ENCODE results near the gene APOBEC3H. TPM values are rescaled to one million over a fixed set of nuclear protein-coding genes. Genes with fewer than 3 reads are reported as not detected.

The APOBEC3H gene
- total and polyA plus RNA-seq, 9 of the 15 experiments (the other 6 are each of a cell fraction or from before 2014, with no cell fraction given) = 0.10 to 0.21 TPM; not detected in 7

DNA sequence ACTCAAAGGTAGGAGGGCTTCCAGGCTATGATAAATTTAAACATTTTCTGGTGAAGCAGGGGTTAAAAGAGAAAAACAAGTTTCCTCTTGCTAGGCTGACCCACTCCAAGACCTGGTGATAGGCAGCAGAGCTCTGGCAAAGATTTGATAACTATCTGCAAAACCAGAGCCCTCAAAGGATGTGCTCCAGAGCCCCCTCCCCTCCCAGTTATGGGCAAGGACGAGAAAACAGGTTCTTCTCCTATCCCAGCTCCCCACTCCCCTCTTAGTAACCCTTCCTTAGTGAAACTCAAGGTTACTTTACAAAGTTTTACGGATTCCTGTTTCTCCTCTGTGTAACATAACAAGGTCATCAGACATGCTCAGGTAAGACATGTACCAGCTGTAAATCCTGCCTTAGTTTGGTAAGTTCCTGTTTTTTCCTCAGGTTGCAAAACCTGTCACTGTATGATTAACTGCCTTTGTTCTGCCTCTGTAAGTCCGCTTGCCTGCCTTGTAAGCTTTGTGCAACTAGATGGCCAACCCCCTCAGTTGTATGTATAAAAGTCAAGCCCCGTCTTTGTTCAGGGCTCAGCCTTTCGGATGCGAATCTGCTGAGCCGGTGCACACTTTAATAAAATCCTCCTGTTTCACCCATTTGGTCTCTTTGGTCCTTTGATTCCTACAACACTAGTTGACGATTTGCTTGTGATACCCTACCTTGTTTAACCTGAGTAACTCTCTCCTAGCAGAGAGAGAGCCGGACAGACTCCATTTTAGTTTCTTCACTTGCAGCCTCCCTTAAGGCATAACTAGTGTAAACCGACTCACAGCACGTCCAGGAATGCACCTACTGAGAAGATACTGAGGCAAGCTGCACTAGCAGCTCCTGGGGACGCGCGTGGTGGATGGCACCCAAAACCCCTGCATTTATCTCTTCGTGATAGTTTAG is 13.9 kb downstream of the APOBEC3H start (continued):
- TF ChIP-seq, protein P1, sequence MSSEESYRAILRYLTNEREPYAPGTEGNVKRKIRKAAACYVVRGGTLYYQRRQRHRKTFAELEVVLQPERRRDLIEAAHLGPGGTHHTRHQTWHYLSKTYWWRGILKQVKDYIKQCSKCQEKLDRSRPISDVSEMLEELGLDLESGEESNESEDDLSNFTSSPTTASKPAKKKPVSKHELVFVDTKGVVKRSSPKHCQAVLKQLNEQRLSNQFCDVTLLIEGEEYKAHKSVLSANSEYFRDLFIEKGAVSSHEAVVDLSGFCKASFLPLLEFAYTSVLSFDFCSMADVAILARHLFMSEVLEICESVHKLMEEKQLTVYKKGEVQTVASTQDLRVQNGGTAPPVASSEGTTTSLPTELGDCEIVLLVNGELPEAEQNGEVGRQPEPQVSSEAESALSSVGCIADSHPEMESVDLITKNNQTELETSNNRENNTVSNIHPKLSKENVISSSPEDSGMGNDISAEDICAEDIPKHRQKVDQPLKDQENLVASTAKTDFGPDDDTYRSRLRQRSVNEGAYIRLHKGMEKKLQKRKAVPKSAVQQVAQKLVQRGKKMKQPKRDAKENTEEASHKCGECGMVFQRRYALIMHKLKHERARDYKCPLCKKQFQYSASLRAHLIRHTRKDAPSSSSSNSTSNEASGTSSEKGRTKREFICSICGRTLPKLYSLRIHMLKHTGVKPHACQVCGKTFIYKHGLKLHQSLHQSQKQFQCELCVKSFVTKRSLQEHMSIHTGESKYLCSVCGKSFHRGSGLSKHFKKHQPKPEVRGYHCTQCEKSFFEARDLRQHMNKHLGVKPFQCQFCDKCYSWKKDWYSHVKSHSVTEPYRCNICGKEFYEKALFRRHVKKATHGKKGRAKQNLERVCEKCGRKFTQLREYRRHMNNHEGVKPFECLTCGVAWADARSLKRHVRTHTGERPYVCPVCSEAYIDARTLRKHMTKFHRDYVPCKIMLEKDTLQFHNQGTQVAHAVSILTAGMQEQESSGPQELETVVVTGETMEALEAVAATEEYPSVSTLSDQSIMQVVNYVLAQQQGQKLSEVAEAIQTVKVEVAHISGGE (CRISPR knock-in tag; IDR thresholded peaks at IDR 0.05) = no peak
- TF ChIP-seq MYC (IDR thresholded peaks at IDR 0.05; ENCODE audit: low read depth, low read length) = no peak
- TF ChIP-seq MYC (CRISPR knock-in tag; IDR thresholded peaks at IDR 0.05; ENCODE audit: borderline replicate concordance, low read depth) = no peak
- TF ChIP-seq, protein P2, sequence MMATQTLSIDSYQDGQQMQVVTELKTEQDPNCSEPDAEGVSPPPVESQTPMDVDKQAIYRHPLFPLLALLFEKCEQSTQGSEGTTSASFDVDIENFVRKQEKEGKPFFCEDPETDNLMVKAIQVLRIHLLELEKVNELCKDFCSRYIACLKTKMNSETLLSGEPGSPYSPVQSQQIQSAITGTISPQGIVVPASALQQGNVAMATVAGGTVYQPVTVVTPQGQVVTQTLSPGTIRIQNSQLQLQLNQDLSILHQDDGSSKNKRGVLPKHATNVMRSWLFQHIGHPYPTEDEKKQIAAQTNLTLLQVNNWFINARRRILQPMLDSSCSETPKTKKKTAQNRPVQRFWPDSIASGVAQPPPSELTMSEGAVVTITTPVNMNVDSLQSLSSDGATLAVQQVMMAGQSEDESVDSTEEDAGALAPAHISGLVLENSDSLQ (IDR thresholded peaks at IDR 0.05) = peak; percentile 96
- no peak for TF ChIP-seq SRSF7 (optimal IDR thresholded peaks at IDR 0.05; ENCODE audit: low read depth, low read length)
- TF ChIP-seq SP2 (IDR thresholded peaks at IDR 0.05; ENCODE audit: extremely low read depth, low read depth, low read length, poor library complexity, severe bottlenecking) = no peak
- TF ChIP-seq, protein P3, sequence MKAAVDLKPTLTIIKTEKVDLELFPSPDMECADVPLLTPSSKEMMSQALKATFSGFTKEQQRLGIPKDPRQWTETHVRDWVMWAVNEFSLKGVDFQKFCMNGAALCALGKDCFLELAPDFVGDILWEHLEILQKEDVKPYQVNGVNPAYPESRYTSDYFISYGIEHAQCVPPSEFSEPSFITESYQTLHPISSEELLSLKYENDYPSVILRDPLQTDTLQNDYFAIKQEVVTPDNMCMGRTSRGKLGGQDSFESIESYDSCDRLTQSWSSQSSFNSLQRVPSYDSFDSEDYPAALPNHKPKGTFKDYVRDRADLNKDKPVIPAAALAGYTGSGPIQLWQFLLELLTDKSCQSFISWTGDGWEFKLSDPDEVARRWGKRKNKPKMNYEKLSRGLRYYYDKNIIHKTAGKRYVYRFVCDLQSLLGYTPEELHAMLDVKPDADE (conservative IDR thresholded peaks at IDR 0.05; ENCODE audit: control insufficient read depth, low read depth, low read length) = no peak
- TF ChIP-seq TEAD2 (tag; IDR thresholded peaks at IDR 0.05) = no peak
- 0 out of 2 replicates have a peak, but pooled peaks have one; percentile 40 for TF ChIP-seq PTTG1 (tag; IDR thresholded peaks at IDR 0.05; ENCODE audit: low read depth)
- TF ChIP-seq, protein P4, sequence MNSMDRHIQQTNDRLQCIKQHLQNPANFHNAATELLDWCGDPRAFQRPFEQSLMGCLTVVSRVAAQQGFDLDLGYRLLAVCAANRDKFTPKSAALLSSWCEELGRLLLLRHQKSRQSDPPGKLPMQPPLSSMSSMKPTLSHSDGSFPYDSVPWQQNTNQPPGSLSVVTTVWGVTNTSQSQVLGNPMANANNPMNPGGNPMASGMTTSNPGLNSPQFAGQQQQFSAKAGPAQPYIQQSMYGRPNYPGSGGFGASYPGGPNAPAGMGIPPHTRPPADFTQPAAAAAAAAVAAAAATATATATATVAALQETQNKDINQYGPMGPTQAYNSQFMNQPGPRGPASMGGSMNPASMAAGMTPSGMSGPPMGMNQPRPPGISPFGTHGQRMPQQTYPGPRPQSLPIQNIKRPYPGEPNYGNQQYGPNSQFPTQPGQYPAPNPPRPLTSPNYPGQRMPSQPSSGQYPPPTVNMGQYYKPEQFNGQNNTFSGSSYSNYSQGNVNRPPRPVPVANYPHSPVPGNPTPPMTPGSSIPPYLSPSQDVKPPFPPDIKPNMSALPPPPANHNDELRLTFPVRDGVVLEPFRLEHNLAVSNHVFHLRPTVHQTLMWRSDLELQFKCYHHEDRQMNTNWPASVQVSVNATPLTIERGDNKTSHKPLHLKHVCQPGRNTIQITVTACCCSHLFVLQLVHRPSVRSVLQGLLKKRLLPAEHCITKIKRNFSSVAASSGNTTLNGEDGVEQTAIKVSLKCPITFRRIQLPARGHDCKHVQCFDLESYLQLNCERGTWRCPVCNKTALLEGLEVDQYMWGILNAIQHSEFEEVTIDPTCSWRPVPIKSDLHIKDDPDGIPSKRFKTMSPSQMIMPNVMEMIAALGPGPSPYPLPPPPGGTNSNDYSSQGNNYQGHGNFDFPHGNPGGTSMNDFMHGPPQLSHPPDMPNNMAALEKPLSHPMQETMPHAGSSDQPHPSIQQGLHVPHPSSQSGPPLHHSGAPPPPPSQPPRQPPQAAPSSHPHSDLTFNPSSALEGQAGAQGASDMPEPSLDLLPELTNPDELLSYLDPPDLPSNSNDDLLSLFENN (IDR thresholded peaks at IDR 0.05; ENCODE audit: low read depth in 2 of 2, low read length in 2 of 2) = no peak
- TF ChIP-seq MAFK (IDR thresholded peaks at IDR 0.05; ENCODE audit: low read length) = no peak
- TF ChIP-seq ZNF431 (CRISPR knock-in tag; IDR thresholded peaks at IDR 0.05) = peak; percentile 83
- TF ChIP-seq RBM14 (IDR thresholded peaks at IDR 0.05; ENCODE audit: borderline replicate concordance, insufficient read depth, low read depth, low read length) = no peak
- peak; percentile 18 to 31; a peak in 1 of 4 replicates for TF ChIP-seq NRF1 (conservative IDR thresholded peaks at IDR 0.05 in 1 of 2, IDR thresholded peaks at IDR 0.05 in 1 of 2)
- TF ChIP-seq POLR2H (tag; IDR thresholded peaks at IDR 0.05; ENCODE audit: low read depth) = no peak
- TF ChIP-seq ZNF143 (CRISPR knock-in tag; IDR thresholded peaks at IDR 0.05) = no peak

Measured in K562 (cell line).